GM18517 (cell line): ENCODE data around the gene VSIR.

Source experiments
- ATAC-seq: cut with Tn5 transposase; IDR thresholded peaks from one replicate; pipeline ENCODE4 v1.9.1; 2021; ENCODE audit warnings: mild to moderate bottlenecking, moderate library complexity; ENCODE audit not compliant: unreplicated experiment

VSIR gene

GRCh38 chr10:71773221-71773971, at the start of gene VSIR:
VSIR (minus strand) TSS chr10:71773520; CDS start chr10:71773439, 81 bp downstream.
- no peak for ATAC-seq

GRCh38 chr10:71821909-71822763, 48.8 kb upstream of the VSIR start:
- ATAC-seq, result no peak

GRCh38 chr10:71820966-71821365, 47.6 kb upstream of the VSIR start:
- ATAC-seq, result no peak

GRCh38 chr10:71819985-71820384, 46.7 kb upstream of the VSIR start:
- no peak for ATAC-seq

- no peak for ATAC-seq
Measured at GRCh38 chr10:71819441-71819861, 46.1 kb upstream of the VSIR start.

- no peak for ATAC-seq
Measured at GRCh38 chr10:71818674-71819260, 45.4 kb upstream of the VSIR start.

GRCh38 chr10:71817831-71818655, 44.7 kb upstream of the VSIR start:
- no peak for ATAC-seq

GRCh38 chr10:71816936-71817618, 43.8 kb upstream of the VSIR start:
- ATAC-seq, result no peak

GRCh38 chr10:71816421-71816851, 43.1 kb upstream of the VSIR start:
- no peak for ATAC-seq

- no peak for ATAC-seq
Measured at GRCh38 chr10:71815515-71816130, 42.3 kb upstream of the VSIR start.

GRCh38 chr10:71814922-71815411, 41.6 kb upstream of the VSIR start:
- ATAC-seq, result no peak

GRCh38 chr10:71812913-71813590, 39.7 kb upstream of the VSIR start:
- no peak for ATAC-seq

- no peak for ATAC-seq
Measured at GRCh38 chr10:71812016-71812912, 38.9 kb upstream of the VSIR start.

GRCh38 chr10:71811351-71811750, 38.0 kb upstream of the VSIR start:
- no peak for ATAC-seq

- ATAC-seq, result no peak
Measured at GRCh38 chr10:71810048-71810750, 36.9 kb upstream of the VSIR start.

- ATAC-seq, result no peak
Measured at GRCh38 chr10:71809628-71810027, 36.3 kb upstream of the VSIR start.
